Tibial artery (tissue), 4 donors: ENCODE measurements around the gene YWHAG.
"Not testable (repeated sequence)": the region's sequence is repeated elsewhere in the genome, so short reads cannot be mapped to it uniquely, and the experiment has no call there.

Source experiments
- DNase-seq, 2 donors: peaks; one replicate each; pipeline ENCODE4 v3.0.0-alpha.2; 2019
- H3K27ac ChIP-seq, 2 donors: fragments of 200-600 bp; sonication (generic) in 1 of 2; 1 replicate in 1 of 2; 2 replicates in 1 of 2; pipeline ENCODE4 v1.5.1; 2018 to 2019; ENCODE audit warnings: mild to moderate bottlenecking in 1 of 2
- H3K27me3 ChIP-seq, 2 donors: fragments of 200-600 bp; sonication (generic) in 1 of 2; one replicate each; pipeline versions ENCODE4 v1.5.1 to v1.6.0; 2016 to 2019
- H3K36me3 ChIP-seq, 3 donors: fragments of 200-600 bp; sonication (generic) in 2 of 3; one replicate each; pipeline ENCODE4 v1.5.1; 2016 to 2019; ENCODE audit warnings: mild to moderate bottlenecking in 2 of 3
- H3K4me1 ChIP-seq, 4 donors: fragments of 200-600 bp; sonication (generic) in 2 of 4; 1 replicate in 3 of 4; 2 replicates in 1 of 4; pipeline ENCODE4 v1.5.1; 2016 to 2019
- H3K4me3 ChIP-seq, 2 donors: fragments of 200-600 bp; sonication (generic) in 1 of 2; 1 replicate in 1 of 2; 2 replicates in 1 of 2; pipeline ENCODE4 v1.5.1; 2018 to 2019; ENCODE audit warnings: mild to moderate bottlenecking in 2 of 2
- H3K9me3 ChIP-seq, 3 donors: fragments of 200-600 bp; sonication (generic) in 1 of 3; one replicate each; pipeline ENCODE4 v1.5.1; 2016 to 2019
- intact Hi-C: fragments of 100-400 bp; cut with DNase I; formaldehyde crosslinking; loops from one replicate; pipeline ENCODE4 v1.15.0; 2023; ENCODE audit warnings: low total_unique reads
- TF ChIP-seq, protein P1 (sequence below), 2 experiments: fragments of 200-600 bp in 1 of 2; fragments of 450-650 bp in 1 of 2; IDR thresholded peaks; one replicate each; pipeline ENCODE4 v1.5.1; 2017 to 2019; ENCODE audit warnings: antibody characterized with exemption in 2 of 2, mild to moderate bottlenecking in 1 of 2, moderate library complexity in 1 of 2

Gene YWHAG

DNA sequence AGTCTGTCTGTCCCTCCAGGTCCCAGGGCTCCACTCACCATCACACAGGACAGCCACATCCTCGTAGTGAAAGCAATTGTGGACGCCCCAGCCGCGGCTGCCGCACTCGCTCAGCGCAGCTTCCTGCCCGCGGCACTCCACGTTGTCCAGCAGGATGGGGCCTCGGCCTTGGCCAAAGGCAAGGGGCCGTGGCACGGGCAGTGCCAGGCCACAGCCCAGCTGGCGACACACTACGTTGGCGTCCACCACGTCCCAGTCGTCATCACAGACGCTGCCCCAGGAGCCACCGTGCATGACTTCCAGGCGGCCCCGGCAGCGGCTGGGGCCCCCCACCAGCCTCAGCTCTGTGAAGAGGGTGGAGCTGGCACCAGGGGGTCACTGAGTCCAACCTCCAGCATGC is 41.5 kb upstream of the YWHAG start:
- Histone ChIP-seq H3K27ac (no peak overlapping the region), H3K4me3 (no peak overlapping the region), H3K36me3 (no peaks in the 10 kb centered on the region), H3K27me3 (no peaks in the 10 kb centered on the region), H3K4me1 (peaks cover 0 to 13% (median 10%) of the 10 kb centered on the region in 4 donors), H3K9me3 (no peaks in the 10 kb centered on the region)
- DNase-seq, result no peak
- TF ChIP-seq, protein P1, sequence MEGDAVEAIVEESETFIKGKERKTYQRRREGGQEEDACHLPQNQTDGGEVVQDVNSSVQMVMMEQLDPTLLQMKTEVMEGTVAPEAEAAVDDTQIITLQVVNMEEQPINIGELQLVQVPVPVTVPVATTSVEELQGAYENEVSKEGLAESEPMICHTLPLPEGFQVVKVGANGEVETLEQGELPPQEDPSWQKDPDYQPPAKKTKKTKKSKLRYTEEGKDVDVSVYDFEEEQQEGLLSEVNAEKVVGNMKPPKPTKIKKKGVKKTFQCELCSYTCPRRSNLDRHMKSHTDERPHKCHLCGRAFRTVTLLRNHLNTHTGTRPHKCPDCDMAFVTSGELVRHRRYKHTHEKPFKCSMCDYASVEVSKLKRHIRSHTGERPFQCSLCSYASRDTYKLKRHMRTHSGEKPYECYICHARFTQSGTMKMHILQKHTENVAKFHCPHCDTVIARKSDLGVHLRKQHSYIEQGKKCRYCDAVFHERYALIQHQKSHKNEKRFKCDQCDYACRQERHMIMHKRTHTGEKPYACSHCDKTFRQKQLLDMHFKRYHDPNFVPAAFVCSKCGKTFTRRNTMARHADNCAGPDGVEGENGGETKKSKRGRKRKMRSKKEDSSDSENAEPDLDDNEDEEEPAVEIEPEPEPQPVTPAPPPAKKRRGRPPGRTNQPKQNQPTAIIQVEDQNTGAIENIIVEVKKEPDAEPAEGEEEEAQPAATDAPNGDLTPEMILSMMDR (IDR thresholded peaks at IDR 0.05), result no peak
- intact Hi-C loops, result no loop called here

DNA sequence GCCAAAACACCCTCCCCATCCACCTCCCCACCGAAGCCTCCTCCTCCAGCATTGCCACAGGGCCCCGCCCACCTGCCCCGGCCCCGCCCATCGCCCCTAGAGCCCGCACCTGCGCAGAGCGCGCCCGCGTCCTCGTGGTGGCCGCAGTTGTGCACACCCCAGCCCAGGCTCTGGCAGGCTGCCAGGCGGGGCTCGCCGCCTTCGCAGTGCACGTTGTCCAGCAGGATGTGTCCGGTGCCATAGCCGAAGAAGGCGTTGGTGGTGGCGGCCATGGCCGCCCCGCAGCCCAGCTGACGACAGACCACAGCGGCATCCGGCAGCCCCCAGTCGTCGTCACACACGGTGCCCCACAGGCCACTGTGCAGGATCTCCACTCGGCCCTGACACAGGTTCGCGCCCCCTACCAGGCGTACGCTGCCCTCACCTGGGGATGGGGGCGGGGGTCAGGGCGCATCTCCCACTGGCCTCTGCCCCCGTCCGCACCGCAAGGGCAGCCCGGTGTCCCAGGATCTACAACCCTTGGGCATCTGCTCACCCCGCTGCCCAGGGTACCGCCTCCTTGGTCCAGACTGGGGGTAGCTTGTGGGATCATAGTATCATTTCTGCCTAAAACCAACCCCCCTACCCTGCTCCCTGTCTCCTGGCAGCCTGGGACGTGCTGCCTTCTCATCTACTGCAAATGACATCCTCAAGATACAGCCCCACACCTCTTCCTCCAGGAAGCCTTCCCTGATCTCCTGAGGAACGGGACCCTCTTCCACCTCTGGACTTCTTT is 38.8 kb upstream of the YWHAG start:
- intact Hi-C loops, result no loop called here
- TF ChIP-seq, protein P1 (IDR thresholded peaks at IDR 0.05), result no peak
- Histone ChIP-seq H3K4me1 (peaks cover 0 to 22% (median 17%) of the 10 kb centered on the region in 4 donors), H3K27me3 (no peaks in the 10 kb centered on the region), H3K27ac (peak overlapping the region; percentile 21 to 26), H3K36me3 (no peaks in the 10 kb centered on the region), H3K4me3 (peak overlapping the region; percentile 49 to 56), H3K9me3 (no peaks in the 10 kb centered on the region)
- peak; percentile 67 to 89 for DNase-seq

DNA sequence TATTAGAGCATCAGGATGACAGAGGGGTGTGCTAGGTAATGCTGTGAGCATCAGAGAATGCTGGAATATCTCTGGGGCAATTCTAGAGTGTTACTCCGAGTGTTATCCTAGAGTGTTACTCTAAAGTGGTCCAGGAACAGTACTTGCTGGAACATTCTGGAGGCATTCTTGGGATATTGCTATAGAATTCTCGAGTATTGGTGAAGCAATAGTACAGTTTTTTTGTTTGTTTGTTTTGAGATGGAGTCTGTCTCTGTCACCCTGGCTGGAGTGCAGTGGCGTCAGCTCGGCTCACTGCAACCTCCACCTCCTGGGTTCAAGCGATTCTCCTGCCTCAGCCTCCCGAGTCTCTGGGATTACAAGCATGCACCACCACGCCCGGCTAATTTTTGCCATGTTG is 38.1 kb upstream of the YWHAG start:
- peaks cover 0 to 25% (median 17%) of the 10 kb centered on the region in 4 donors for H3K4me1 ChIP-seq
- H3K9me3 ChIP-seq, result no peaks in the 10 kb centered on the region
- DNase-seq, result no peak
- H3K36me3 ChIP-seq, result no peaks in the 10 kb centered on the region
- no peak overlapping the region for H3K27ac ChIP-seq
- H3K4me3 ChIP-seq, result peak overlapping the region; percentile 49 to 56
- intact Hi-C loops, result no loop called here
- H3K27me3 ChIP-seq, result no peaks in the 10 kb centered on the region
- TF ChIP-seq, protein P1 (IDR thresholded peaks at IDR 0.05), result no peak

DNA sequence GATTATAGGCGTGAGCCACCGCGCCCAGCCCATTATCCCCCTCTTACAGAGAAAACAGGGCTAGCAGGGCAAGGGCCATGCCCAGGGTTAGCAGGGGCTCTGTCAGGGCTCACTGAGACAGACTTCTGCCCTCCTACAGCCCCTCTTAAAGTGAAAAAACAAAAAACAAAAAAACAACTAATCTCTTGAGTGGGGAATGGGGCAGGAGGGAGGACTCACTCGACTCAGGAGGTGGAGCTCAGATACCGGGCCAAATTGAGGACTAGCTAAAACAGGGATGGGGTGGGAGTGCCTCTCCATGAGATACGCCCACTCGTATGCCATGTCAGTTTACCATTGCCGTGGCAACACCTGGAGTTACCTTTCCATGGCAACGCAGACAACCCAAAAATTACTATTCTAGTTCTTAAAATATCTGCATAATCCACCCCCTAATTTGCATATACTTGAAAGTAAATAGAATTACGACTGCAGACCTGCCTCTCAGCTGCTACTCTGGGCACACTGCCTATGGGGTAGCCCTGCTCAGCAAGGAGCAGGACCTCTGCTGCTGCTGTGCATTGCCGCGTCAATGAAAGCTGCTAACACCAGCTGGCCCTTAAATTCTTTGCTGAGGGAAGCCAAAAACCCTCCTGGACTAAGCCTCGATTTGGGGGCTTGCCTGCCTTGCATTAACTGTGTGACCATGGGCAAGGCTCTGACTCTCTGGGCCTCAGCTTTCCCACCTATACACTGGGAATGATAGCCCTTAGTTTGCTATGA is 37.4 kb upstream of the YWHAG start:
- intact Hi-C loops, result no loop called here
- Histone ChIP-seq H3K4me3 (no peak overlapping the region), H3K27me3 (no peaks in the 10 kb centered on the region), H3K9me3 (no peaks in the 10 kb centered on the region), H3K36me3 (no peaks in the 10 kb centered on the region), H3K4me1 (peaks cover 0 to 25% (median 17%) of the 10 kb centered on the region in 4 donors), H3K27ac (no peak overlapping the region)
- DNase-seq, result no peak
- TF ChIP-seq, protein P1 (IDR thresholded peaks at IDR 0.05), result no peak

GRCh38 chr7:76395605-76395964 is 36.8 kb upstream of the YWHAG start:
- H3K27me3 ChIP-seq, H3K4me3 ChIP-seq, H3K36me3 ChIP-seq, H3K9me3 ChIP-seq, DNase-seq, intact Hi-C loops, H3K27ac ChIP-seq: not testable (repeated sequence)
- H3K4me1 ChIP-seq, result peaks cover 0 to 25% (median 17%) of the 10 kb centered on the region in 4 donors

- no peaks in the 10 kb centered on the region for H3K9me3 ChIP-seq
These were observed 36.2 kb upstream of the YWHAG start for GRCh38 chr7:76394957-76395356.

More at GRCh38 chr7:76394957-76395356, 36.2 kb upstream of the YWHAG start:
- TF ChIP-seq, protein P1 (IDR thresholded peaks at IDR 0.05), result no peak
- intact Hi-C loops, result no loop called here
- Histone ChIP-seq H3K4me1 (peaks cover 0 to 25% (median 17%) of the 10 kb centered on the region in 4 donors), H3K36me3 (no peaks in the 10 kb centered on the region), H3K27me3 (no peaks in the 10 kb centered on the region), H3K27ac (no peak overlapping the region), H3K4me3 (no peak overlapping the region)
- DNase-seq, result no peak
